Retina (tissue), 1 donor: Measurements from ENCODE around the gene ZNF416.
A peak's percentile ranks its signal among the peaks of the same experiment; 100 is the strongest.

Experiments used
- DNase-seq: peaks from one replicate; pipeline ENCODE4 v3.0.0-alpha.2; 2016

The ZNF416 gene

GRCh38 chr19:57558525-57558924, 20.2 kb downstream of the ZNF416 start:
- DNase-seq, result no peak

DNA sequence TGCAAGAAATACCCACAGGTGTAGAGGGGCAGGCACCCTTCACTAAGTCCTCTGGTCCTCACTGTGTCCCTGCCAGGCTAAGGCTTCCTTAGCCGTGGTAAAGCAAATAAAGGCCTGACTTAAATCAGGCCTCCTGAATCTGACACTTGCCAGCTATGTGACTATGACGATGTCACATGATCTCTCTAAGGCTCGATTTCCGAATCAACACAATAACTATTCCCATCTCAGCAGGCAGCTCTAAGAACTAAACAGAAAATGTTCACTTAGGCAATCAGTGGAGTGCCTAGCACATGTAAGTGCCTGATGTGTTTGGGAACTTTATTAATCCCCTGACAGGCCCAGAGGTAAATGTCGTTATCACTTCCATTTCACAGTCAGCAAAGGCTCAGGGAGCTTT, 21.1 kb downstream of the ZNF416 start:
- no peak for DNase-seq

GRCh38 chr19:57552432-57552831, 26.3 kb downstream of the ZNF416 start:
- no peak for DNase-seq

DNA sequence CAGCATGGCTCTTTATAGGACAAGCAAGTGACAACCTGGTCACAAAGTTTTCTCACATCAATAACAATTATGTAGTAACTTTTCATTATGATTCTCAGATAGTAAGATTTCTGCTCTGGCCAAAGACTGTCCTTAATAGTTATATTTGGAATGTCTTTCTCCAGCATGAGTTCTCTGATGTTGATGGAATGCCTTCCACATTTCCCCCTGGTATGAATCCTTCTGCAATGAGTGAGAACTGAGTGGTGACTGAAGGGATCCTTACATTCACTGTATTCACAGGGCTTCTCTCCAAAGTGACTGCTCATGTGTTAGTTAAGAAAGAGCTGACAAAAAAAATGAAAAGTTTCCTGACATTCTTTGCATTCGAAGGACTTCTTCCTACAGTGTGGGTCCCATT, 32.2 kb downstream of the ZNF416 start:
- no peak for DNase-seq

DNA sequence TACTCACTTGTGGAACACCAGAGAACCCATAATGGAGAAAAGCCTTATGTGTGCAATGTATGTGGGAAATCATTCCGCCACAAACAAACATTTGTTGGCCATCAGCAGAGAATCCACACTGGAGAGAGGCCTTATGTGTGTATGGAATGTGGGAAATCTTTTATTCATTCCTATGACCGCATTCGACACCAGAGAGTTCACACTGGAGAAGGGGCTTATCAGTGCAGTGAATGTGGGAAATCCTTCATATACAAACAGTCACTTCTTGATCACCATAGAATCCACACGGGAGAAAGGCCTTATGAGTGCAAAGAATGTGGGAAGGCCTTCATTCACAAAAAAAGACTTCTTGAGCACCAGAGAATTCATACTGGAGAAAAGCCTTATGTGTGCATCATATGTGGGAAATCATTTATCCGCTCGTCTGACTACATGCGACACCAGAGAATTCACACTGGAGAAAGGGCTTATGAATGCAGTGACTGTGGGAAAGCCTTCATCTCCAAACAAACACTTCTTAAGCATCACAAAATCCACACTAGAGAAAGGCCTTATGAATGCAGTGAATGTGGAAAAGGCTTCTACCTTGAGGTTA, 40.7 kb downstream of the ZNF416 start:
- no peak for DNase-seq

DNA sequence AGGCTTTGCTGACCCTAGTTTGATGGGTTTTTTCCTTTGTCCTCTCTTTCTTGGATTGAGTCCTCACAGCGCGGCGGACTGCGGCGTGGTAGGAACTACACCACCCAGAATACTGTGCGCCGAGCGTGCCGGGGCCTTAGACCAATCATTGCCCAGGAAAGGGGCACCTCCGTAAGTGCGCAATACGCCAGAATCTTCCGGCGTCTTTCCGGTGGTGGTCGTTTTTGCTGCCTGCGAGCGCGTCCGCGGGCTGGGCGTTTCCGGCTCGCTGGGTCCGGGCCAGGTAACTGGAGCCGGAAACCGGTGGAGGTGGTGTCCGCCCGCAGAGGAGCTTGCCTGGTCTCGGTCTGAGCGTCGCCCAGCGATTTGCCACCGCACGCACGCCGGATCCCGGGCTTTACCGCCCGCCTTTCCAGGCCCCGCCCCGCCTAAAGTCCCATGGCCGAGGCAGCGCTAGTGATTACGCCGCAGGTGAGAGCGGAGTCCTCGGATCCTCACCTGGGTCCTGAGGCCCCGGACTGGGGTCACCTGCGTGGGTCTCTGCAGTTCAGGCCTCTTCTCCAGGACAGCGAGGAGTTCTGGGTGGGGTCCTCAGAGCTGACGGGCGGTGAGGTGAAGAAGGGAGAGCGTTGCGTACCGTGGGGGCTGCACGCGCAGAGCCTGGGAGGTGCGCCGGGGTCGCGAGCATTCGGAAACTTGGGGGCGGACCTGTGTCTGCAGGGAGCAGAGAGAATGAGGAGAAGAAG, 51.4 kb downstream of the ZNF416 start, which contains the start of gene ZNF549:
Gene ZNF549 (plus strand): TSS at position 221 of the 746 bp plus-strand sequence. CDS start 218 bp downstream, at position 439.
- peak; percentile 92 for DNase-seq
